GM12872 (cell line): ENCODE measurements around the gene IGF2BP2.

ENCODE experiments used
- CTCF ChIP-seq: IDR thresholded peaks from 3 replicates; pipeline ENCODE4 v1.5.1; 2011; ENCODE audit warnings: low read depth, mild to moderate bottlenecking, low read length, moderate library complexity; ENCODE audit not compliant: insufficient read depth

The IGF2BP2 gene

DNA sequence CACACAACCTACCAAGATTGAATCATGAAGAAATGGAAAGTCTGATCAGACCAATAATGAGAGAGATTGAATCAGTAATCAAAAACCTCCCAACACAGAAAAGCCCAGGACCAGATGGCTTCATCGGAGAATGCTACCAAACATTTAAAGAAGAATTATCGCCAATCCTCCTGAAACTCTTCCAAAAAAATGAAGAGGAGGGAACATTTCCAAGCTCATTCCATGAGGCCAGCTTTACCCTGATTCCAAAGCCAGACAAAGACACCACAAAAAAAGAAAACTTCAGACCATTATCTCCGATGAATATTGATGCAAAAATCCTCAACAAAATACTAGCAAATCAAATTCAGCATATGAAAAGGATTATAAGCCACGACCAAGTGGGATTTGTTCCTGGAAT lies 144.6 kb downstream of the IGF2BP2 start:
- no peak for TF ChIP-seq CTCF

GRCh38 chr3:185678027-185678426 lies 146.8 kb downstream of the IGF2BP2 start:
- no peak for TF ChIP-seq CTCF

- peak; percentile 85 for TF ChIP-seq CTCF
Measured at GRCh38 chr3:185677146-185677829, 147.6 kb downstream of the IGF2BP2 start.

DNA sequence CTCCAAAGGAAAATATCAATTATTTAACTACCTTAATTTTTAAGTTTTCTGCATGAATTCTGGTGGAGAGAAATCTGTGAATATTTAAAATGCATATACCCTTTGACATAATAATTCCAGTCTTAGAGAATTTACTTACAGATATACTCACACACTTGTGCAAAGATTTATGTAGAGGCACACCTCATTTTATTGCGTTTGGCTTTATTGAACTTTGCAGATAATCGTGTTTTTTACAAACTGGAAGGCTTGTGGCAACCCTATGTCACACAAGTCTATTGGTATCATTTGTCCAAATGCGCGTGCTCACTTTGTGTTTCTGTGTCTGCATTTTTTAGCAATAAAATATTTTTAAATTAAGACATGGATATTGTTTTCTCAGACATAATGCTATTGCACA lies 157.3 kb downstream of the IGF2BP2 start:
- no peak for TF ChIP-seq CTCF

- TF ChIP-seq CTCF, result no peak
Measured at GRCh38 chr3:185663929-185664328, 160.9 kb downstream of the IGF2BP2 start.

DNA sequence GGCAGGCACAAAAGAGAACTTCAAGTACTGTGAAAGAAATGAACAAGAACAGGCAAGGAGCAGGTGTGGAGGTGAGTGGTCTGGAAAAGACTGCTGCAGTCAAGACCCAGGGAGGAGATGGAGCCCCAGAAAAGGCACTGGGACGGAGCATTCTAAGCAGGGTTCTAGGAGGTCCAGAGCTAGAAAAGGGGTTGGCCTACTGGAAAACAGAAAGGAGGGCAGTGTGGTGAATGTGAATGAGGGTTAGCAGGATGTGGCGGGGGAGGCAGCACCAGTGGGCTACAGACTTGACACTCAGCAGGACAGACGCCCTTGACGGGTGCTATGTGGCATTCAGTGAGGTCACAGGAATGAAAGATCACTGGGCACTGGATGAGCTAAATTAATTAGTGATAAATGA lies 163.1 kb downstream of the IGF2BP2 start:
- no peak for TF ChIP-seq CTCF

DNA sequence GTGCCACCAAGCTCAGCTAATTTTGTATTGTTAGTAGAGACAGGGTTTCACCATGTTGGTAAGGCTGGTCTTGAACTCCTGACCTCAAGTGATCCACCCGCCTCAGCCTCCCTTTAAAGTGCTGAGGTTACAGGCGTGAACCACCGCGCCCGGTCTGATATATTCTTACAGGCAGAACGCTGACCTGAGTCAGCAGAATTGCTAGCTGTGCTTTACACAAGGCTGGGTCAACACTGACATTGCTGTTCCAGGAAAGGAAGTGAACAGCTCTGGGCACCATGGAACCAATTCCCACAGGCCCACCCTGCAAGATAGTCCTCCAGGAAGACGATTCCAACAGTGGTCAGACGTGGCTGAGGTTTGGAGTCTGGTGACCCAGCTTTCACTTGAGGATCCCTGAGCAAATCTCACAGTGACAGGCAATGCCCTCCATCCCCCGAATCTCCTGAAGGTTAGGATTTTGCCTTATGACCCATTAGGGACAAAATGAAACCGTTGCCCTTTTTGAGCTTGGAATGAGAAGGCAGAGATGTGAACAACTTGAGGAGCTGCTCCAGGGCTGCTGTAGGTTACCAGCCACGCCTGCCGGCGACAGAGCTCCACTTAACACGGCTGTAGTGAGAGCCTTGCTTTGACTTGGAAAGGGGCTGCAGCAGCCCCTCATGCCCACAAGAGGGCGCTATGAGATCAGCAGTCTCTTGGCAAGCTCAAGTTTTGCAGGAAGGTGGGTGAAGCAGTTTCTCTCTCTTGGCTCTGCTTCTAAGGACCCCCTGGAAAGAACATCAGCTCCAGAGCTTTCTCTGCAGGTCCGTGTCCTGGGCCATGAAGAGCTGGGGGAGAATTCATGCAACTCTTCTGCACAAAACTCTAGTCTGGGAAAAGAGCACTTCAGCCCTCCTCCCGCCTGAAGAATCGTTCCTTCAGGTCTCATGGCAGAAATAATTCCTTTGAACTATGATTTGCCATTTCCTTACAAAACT lies 164.6 kb downstream of the IGF2BP2 start:
- TF ChIP-seq CTCF, result peak; percentile 100
